GM12874 (cell line): ENCODE results near the gene AASDH.

Experiments
- TF ChIP-seq, protein P1 (sequence below): IDR thresholded peaks from 2 replicates; pipeline ENCODE4 v1.5.1; 2011; ENCODE audit warnings: low read depth, mild to moderate bottlenecking, control low read depth, low read length, moderate library complexity; ENCODE audit not compliant: insufficient read depth

Gene AASDH

GRCh38 chr4:56315543-56315942, 71.7 kb downstream of the AASDH start:
- TF ChIP-seq, protein P1, sequence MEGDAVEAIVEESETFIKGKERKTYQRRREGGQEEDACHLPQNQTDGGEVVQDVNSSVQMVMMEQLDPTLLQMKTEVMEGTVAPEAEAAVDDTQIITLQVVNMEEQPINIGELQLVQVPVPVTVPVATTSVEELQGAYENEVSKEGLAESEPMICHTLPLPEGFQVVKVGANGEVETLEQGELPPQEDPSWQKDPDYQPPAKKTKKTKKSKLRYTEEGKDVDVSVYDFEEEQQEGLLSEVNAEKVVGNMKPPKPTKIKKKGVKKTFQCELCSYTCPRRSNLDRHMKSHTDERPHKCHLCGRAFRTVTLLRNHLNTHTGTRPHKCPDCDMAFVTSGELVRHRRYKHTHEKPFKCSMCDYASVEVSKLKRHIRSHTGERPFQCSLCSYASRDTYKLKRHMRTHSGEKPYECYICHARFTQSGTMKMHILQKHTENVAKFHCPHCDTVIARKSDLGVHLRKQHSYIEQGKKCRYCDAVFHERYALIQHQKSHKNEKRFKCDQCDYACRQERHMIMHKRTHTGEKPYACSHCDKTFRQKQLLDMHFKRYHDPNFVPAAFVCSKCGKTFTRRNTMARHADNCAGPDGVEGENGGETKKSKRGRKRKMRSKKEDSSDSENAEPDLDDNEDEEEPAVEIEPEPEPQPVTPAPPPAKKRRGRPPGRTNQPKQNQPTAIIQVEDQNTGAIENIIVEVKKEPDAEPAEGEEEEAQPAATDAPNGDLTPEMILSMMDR = no peak

- TF ChIP-seq, protein P1 = no peak
Observed at GRCh38 chr4:56315041-56315440, 72.2 kb downstream of the AASDH start.

GRCh38 chr4:56314207-56314915, 72.9 kb downstream of the AASDH start:
- TF ChIP-seq, protein P1 = no peak

- TF ChIP-seq, protein P1 = no peak
Observed at GRCh38 chr4:56313132-56313531, 74.2 kb downstream of the AASDH start.

DNA sequence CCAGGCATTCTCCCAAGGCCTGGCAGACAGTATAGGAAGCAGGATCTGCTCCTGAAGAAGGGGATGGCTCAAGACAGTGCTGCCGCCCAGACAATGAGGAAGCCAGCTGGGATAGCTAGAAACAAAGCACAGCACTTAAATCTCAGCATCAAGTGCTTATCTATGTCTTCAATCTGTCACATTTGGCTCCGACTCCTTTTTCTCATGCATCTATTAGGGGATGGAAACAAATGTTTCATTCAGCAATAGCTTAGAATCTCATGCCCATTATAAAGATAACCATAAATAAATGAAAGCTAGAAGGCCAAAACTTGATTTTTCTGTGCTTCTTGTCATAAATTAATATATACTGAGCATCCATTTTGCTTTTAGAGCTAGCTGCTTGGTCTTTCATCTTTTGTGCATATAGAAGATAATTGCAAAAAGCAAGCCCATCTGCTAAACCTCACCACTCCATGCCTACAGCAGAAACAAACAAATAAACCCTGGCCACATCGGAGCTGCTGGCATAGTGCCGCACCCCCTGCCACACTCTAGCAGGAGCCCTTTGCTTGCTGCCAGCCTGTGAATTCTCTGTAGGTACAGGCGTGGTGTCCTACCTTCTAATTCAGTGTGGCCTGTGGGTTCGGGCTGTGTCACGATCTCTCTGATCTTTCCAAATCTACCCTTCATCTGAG, 75.9 kb downstream of the AASDH start:
- TF ChIP-seq, protein P1 = no peak

GRCh38 chr4:56310401-56311125, 76.7 kb downstream of the AASDH start:
- TF ChIP-seq, protein P1 = no peak

DNA sequence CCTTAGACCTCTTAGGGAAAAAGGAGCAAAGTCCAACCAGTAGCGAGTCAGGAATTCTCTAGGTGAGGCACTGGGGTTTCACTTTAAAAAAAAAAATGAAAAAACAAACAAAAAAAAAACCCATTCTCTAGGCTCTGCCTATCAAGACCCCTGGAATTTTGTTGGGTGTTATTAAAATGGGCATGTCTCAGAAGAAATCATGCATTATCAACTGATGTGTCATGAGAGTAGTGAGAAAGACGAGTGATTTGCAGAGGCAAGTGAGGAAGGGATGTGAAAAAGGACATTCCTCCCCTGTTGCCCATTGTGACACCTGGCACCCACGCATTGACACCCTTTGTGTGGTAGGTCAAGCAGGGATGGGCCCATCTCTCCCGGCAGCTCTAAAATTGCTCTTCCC, 78.9 kb downstream of the AASDH start:
- TF ChIP-seq, protein P1 = no peak
